Esophagus squamous epithelium (tissue), 4 donors: ENCODE data around the gene TSPAN13.

ENCODE experiments used
- POLR2A ChIP-seq, 4 donors: fragments of 450-650 bp; IDR thresholded peaks; one replicate each; pipeline ENCODE4 v1.6.1; 2017; ENCODE audit warnings: antibody characterized with exemption in 4 of 4, mild to moderate bottlenecking in 4 of 4, moderate library complexity in 3 of 4
- TF ChIP-seq, protein P1 (sequence below), 6 experiments: fragments of 450-650 bp in 4 of 6; fragments of 200-600 bp in 2 of 6; sonication (generic) in 2 of 6; IDR thresholded peaks; one replicate each; pipeline ENCODE4 v1.5.1; 2016 to 2019; ENCODE audit warnings: antibody characterized with exemption in 6 of 6, mild to moderate bottlenecking in 4 of 6, moderate library complexity in 4 of 6

DNA sequence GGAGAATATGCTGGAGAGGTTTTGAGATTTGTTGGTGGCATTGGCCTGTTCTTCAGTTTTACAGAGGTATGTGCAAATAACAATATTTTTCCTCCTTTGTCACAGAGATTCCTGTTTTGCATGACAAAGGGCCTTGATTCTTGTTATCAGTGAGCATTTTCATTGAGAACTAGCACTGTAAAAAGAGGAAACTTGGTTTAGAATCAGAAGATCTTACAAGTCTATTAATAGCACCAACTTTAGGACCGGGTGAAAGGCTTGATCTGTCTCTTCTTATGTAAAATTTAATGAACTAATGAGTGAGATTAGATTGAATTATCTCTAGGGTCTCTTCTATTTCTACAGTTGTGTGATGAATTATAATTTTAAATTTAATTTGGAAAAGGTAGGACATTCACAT, 25.5 kb downstream of the TSPAN13 start:
- TF ChIP-seq, protein P1, sequence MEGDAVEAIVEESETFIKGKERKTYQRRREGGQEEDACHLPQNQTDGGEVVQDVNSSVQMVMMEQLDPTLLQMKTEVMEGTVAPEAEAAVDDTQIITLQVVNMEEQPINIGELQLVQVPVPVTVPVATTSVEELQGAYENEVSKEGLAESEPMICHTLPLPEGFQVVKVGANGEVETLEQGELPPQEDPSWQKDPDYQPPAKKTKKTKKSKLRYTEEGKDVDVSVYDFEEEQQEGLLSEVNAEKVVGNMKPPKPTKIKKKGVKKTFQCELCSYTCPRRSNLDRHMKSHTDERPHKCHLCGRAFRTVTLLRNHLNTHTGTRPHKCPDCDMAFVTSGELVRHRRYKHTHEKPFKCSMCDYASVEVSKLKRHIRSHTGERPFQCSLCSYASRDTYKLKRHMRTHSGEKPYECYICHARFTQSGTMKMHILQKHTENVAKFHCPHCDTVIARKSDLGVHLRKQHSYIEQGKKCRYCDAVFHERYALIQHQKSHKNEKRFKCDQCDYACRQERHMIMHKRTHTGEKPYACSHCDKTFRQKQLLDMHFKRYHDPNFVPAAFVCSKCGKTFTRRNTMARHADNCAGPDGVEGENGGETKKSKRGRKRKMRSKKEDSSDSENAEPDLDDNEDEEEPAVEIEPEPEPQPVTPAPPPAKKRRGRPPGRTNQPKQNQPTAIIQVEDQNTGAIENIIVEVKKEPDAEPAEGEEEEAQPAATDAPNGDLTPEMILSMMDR (IDR thresholded peaks at IDR 0.05), result no peak
- TF ChIP-seq POLR2A (IDR thresholded peaks at IDR 0.05), result no peak
